GM21529 (cell line): Measurements from ENCODE around the gene ZFC3H1.

ENCODE experiments used
- ATAC-seq: cut with Tn5 transposase; IDR thresholded peaks from one replicate; pipeline ENCODE4 v1.9.1; 2021; ENCODE audit not compliant: unreplicated experiment

Gene ZFC3H1

GRCh38 chr12:71639341-71639760 lies 24.3 kb downstream of the ZFC3H1 start:
- ATAC-seq = no peak

DNA sequence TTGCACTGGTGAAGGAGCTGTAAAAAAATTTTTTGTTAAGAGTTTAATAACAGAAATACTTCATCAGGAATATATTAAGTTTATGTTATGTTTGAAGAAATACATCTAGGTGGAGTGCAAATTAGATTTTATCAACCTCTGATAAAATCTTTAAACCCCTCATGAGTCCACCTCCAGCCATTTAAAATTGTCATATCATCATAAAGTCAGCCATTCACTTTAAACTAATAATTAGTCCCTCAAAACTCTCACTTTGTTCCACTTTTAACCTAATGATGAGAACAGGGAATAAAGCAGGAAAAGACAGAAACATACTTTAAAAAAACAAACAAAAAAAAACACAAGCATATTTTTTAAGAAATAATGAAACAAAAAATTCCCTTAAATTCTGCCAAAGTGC lies 25.1 kb downstream of the ZFC3H1 start:
- ATAC-seq = no peak

- peak; percentile 66 for ATAC-seq
Observed at GRCh38 chr12:71636704-71637115, 26.9 kb downstream of the ZFC3H1 start.

GRCh38 chr12:71627438-71628002 lies 36.1 kb downstream of the ZFC3H1 start:
- no peak for ATAC-seq

- ATAC-seq = no peak
Observed at GRCh38 chr12:71626768-71627167, 36.9 kb downstream of the ZFC3H1 start.

DNA sequence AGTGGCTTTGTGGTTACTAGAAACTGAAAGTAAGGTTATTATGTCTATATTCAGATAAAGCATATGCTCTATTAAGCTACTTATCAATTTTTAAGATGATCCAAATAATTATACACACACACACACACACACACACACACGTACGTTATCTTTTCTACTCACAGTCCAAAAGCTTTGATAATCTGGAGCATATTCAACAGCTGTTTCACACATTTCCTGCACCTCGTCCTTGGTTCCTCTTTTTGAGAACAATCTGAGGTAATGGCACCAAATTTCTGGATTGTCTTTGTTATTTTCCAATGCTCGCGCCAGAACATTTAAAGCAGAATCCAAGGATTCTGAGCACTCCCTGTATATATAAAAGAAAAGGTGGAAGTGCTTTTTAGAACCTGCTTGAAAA lies 37.5 kb downstream of the ZFC3H1 start:
- peak; percentile 80 for ATAC-seq

DNA sequence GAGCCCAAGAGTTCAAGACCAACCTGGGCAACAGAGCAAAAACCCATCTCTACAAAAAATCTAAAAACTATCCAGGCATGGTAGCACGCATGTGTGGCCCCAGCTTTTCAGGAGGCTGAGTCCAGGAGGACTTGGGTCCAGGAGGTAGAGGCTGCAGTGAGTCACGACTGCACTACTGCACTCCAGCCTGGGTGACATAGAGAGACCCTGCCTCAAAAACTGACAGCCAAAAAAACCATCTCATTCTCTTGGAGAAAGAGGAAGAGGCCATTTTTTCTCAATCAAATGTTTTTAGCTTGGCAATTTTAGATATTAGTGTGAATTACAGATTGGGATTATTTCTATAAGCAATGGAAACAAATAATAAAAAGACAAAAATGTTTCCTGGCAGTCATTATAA lies 38.2 kb downstream of the ZFC3H1 start:
- ATAC-seq = no peak

- no peak for ATAC-seq
Observed at GRCh38 chr12:71621938-71622337, 41.7 kb downstream of the ZFC3H1 start.

GRCh38 chr12:71610031-71610795 lies 53.4 kb downstream of the ZFC3H1 start:
- no peak for ATAC-seq

DNA sequence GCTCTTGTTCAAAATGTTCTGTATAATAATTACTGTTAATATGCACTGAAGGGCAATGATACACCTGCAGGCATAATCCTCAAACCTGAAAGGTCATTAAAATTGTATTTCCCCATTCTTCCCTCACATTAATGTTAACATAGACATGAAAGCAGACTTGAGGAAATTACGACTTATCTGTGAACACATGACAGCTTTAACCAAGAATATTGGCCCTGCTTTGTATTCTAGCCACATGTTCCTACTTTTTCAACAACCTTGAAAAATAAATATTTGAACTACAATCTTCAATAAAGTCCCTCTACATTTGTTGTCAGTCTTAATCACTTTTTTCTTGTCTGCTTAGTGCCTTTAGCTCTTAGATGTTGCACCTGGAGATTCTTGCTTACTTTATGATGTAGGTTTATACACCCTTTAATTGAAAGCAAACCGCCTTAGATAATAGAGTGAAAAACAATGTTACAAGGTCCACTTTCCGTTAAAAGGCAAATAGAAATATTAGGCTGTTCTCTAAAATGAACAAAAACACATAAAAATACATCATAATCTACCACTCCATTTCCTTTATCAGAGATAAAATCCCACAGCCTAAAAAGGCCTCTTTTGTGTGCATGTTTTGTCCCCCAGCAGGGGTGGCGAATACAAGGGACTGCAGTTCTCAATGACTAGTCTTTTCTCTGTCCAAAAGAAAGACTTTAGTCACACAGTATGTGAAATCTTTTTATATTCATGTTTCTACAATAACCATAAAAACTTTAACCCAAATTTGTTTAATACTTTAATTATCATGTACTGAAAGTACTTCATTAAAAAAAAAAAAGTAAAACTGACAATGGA lies 55.9 kb downstream of the ZFC3H1 start:
- ATAC-seq = no peak

DNA sequence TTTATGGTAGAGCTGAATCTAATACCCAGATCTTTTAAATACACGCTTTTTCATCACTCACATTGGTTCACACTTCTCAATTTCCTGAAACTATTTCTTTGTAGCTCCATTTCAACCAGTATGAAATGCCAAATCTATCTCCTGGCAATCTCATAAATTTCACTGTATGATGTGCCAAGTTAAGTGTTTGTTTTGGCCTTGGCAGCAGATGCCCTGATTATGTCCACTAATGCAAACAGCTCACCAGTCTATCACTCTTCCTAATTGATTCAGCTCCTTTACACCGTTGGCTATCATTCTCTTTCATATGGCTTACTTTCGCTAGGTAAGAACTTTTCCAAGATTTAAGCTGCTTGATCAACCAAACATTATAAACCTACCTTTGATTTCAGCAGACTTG lies 58.6 kb downstream of the ZFC3H1 start:
- ATAC-seq = no peak

GRCh38 chr12:71602761-71603577 lies 60.7 kb downstream of the ZFC3H1 start:
- ATAC-seq = no peak

GRCh38 chr12:71601546-71601945 lies 62.1 kb downstream of the ZFC3H1 start:
- ATAC-seq = no peak

DNA sequence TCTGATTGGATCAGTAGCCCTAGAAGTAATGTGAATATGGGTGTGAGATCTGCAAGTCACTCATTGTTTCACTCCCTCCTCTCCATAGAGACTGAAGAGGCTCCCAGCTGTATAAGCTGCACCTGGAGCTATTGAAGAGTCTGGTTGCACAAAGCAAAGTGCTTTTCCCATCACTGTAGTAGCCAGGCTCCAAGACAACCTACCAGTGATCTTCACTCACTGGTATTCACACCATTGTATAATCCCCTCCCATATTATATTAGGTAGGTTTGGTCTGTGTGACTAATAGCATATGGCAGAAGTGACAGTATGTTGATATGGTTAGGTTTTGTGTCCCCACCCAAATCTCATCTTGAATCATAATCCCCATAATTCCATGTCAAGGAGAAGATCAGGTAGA lies 64.4 kb downstream of the ZFC3H1 start:
- no peak for ATAC-seq

DNA sequence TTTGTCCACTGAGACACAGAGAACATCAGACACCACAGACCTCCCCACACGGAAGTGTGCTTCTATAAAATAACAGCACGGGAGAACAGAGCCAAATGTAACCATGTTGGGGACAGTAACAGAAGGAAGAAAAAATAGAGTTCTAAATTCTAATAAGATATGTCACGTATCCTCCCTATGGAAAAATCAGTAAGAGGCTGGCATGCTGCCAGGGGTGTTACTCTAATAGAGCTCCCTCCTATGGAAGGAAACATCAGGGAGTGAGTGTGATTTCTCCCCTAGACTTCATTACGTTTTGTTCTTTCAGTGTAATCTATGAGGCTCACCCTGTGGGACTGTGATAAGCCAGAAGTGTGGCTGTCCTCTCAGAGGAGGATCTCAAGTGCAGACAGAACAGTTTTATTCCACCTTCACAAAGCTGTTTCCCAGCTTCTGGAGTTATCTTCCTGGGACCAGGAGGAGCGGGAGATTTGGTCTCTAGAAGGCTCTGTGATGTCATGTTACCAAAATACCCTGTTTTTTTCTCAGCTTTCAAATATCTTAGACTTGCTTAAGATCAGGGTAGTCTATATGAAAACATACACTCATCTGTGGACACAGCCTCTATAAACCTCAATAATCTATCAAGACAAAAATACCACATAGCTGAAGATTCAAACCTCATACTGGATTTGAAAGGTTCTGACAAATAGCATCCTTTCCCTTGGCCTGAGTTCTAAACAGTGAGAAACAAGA lies 69.3 kb downstream of the ZFC3H1 start:
- no peak for ATAC-seq

DNA sequence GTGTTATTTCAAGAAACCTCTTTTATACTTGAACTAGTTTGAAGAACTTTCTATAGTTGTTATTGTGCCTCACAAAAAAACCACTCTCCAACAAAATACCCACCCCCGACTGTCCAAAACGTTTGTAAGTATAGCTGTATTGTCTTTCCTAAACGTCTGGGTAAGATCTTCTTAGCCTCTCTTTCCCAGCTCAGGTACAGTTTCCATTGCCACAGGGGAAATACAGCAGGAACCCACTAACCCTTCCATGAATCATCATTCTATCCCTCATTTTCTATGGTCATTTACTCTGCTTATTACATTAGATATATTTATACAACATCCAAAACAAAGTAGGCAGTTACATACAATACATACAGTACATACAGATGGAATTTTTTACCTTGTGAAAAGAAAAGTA lies 70.8 kb downstream of the ZFC3H1 start:
- no peak for ATAC-seq

GRCh38 chr12:71591601-71592000 lies 72.0 kb downstream of the ZFC3H1 start:
- ATAC-seq = no peak

DNA sequence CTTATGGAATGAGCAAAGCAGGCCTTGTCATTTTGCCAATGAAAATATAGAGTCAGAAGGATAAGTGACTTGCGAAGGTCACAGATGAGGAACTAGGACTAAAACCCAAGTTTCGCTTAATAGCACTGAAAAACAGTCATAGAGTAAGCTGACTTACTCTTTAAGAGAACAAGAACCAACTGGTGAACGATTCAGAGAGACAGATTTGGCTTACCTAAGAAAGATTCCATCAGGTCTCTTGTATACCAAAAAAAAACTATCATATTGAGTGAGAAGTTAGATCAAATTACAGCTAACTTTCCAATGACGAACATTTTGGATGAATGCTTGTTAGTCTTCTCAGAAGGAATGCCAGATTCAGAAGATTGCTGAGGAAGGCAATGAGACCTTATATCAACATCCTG lies 74.2 kb downstream of the ZFC3H1 start:
- ATAC-seq = no peak

GRCh38 chr12:71587012-71587411 lies 76.6 kb downstream of the ZFC3H1 start:
- no peak for ATAC-seq

DNA sequence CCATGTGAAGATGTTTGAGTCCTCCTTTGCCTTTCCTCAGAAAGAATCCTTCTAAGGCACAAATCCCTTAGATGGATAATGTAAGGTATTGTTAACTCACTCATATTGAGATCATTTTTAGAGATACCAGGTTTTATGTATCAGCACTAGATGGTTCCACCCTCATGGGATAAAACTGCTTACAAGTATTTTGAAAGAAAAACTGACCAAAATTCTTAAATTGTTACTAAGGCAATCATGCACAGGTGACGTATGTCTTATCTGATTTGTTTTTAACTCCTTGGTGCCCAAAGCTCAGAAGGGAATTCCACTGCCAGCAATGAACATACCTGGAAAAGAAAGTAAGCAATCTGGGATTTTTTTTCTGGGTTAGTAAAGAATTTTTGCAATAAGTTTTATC lies 78.4 kb downstream of the ZFC3H1 start:
- ATAC-seq = no peak
